GM19467 (cell line): ENCODE data around the gene FAM117B.
"Not testable (repeated sequence)": the region's sequence is repeated elsewhere in the genome, so short reads cannot be mapped to it uniquely, and the experiment has no call there.

Source experiments
- ATAC-seq: cut with Tn5 transposase; IDR thresholded peaks from one replicate; pipeline ENCODE4 v1.9.1; 2021; ENCODE audit warnings: mild to moderate bottlenecking, moderate library complexity; ENCODE audit not compliant: unreplicated experiment

Gene FAM117B

GRCh38 chr2:202807431-202808138 is 172.8 kb downstream of the FAM117B start:
- not testable (repeated sequence) for ATAC-seq

GRCh38 chr2:202808754-202809153 is 174.0 kb downstream of the FAM117B start:
- ATAC-seq, result no peak

GRCh38 chr2:202813387-202813786 is 178.6 kb downstream of the FAM117B start:
- no peak for ATAC-seq

- ATAC-seq, result no peak
These were observed 179.5 kb downstream of the FAM117B start for GRCh38 chr2:202814226-202814625.

GRCh38 chr2:202815548-202816360 is 181.0 kb downstream of the FAM117B start:
- no peak for ATAC-seq

- no peak for ATAC-seq
These were observed 183.0 kb downstream of the FAM117B start for GRCh38 chr2:202817771-202818170.

GRCh38 chr2:202818321-202818720 is 183.6 kb downstream of the FAM117B start:
- no peak for ATAC-seq
